ENCODE measurements around the gene KRT85.

- TF ChIP-seq ZNF175 (tag by site-specific recombination; IDR thresholded peaks at IDR 0.05) (no peak), CTCF (tag by site-specific recombination; IDR thresholded peaks at IDR 0.05) (no peak), ZNF629 (tag by site-specific recombination; IDR thresholded peaks at IDR 0.05) (no peak), ZNF138 (tag by site-specific recombination; IDR thresholded peaks at IDR 0.05; ENCODE audit: borderline replicate concordance) (no peak), MZF1 (tag by site-specific recombination; IDR thresholded peaks at IDR 0.05; ENCODE audit: borderline replicate concordance) (no peak), FEZF1 (tag by site-specific recombination; IDR thresholded peaks at IDR 0.05) (no peak), ZBTB11 (tag by site-specific recombination; conservative IDR thresholded peaks at IDR 0.05; ENCODE audit: low read depth) (no peak), ZNF214 (tag by site-specific recombination; IDR thresholded peaks at IDR 0.05; ENCODE audit: borderline replicate concordance) (no peak), TCF7L2 (IDR thresholded peaks at IDR 0.05; ENCODE audit: borderline replicate concordance, low read depth, low read length) (no peak)
These were observed 17.2 kb downstream of the KRT85 start for GRCh38 chr12:52350021-52350620.
